Neuronal stem cell (in vitro differentiated cells): Measurements from ENCODE around the gene PCDH8.
A peak's percentile ranks its signal among the peaks of the same experiment; 100 is the strongest.

ENCODE experiments used
- DNase-seq: peaks from one replicate; pipeline ENCODE4 v3.0.0-alpha.2; 2013; ENCODE audit warnings: low spot score
- H2AFZ ChIP-seq: one replicate; pipeline ENCODE4 v1.6.1; 2013; ENCODE audit warnings: mild to moderate bottlenecking, low read length, inconsistent platforms
- H2AK5ac ChIP-seq: 2 replicates; pipeline ENCODE4 v1.6.1; 2013; ENCODE audit warnings: low read depth, mild to moderate bottlenecking, inconsistent platforms, low read length, moderate library complexity, mixed read lengths
- H2BK120ac ChIP-seq: 2 replicates; pipeline ENCODE4 v1.6.1; 2013; ENCODE audit warnings: low read depth, mild to moderate bottlenecking, inconsistent platforms, low read length, moderate library complexity, mixed read lengths
- H2BK12ac ChIP-seq: one replicate; pipeline ENCODE4 v1.6.1; 2013; ENCODE audit warnings: low read length, inconsistent platforms
- H2BK15ac ChIP-seq: 2 replicates; pipeline ENCODE4 v1.6.1; 2013; ENCODE audit warnings: mild to moderate bottlenecking, low read length, inconsistent platforms, mixed read lengths
- H2BK5ac ChIP-seq: one replicate; pipeline ENCODE4 v1.6.1; 2013; ENCODE audit warnings: inconsistent platforms, mild to moderate bottlenecking, low read length, moderate library complexity
- H3K14ac ChIP-seq: one replicate; pipeline ENCODE4 v1.6.1; 2013; ENCODE audit warnings: low read length, inconsistent platforms
- H3K18ac ChIP-seq: 2 replicates; pipeline ENCODE4 v1.6.1; 2013; ENCODE audit warnings: low read length, inconsistent platforms
- H3K23ac ChIP-seq: 2 replicates; pipeline ENCODE4 v1.6.1; 2013; ENCODE audit warnings: low read depth, mild to moderate bottlenecking, mixed read lengths, low read length, inconsistent platforms; ENCODE audit not compliant: poor library complexity
- H3K27ac ChIP-seq: replicated peaks from 3 replicates; pipeline ENCODE4 v1.5.1; 2013; ENCODE audit warnings: low read length, inconsistent platforms
- H3K27me3 ChIP-seq, 3 experiments: 2 replicates each; pipeline ENCODE4 v1.6.1; 2013; ENCODE audit warnings: low read length in 3 of 3, mild to moderate bottlenecking in 2 of 3, inconsistent platforms in 1 of 3, low read depth in 1 of 3, mixed read lengths in 1 of 3, moderate library complexity in 1 of 3; ENCODE audit not compliant: control insufficient read depth in 3 of 3, insufficient read depth in 3 of 3
- H3K36me3 ChIP-seq, 2 donors: replicated peaks in 1 of 2; 2 replicates each; pipeline ENCODE4 v1.6.1; 2013; ENCODE audit warnings: low read length in 2 of 2; ENCODE audit not compliant: control insufficient read depth in 2 of 2, insufficient read depth in 2 of 2
- H3K4ac ChIP-seq: 2 replicates; pipeline ENCODE4 v1.6.1; 2013; ENCODE audit warnings: inconsistent platforms, mild to moderate bottlenecking, low read length, moderate library complexity
- H3K4me1 ChIP-seq, 2 donors: 1 replicate in 1 of 2; 2 replicates in 1 of 2; pipeline ENCODE4 v1.6.1; 2013; ENCODE audit warnings: low read length in 2 of 2, low read depth in 1 of 2; ENCODE audit not compliant: control insufficient read depth in 2 of 2, insufficient read depth in 1 of 2
- H3K4me2 ChIP-seq: one replicate; pipeline ENCODE4 v1.6.1; 2013; ENCODE audit warnings: mild to moderate bottlenecking, low read length, inconsistent platforms; ENCODE audit not compliant: insufficient read depth, poor library complexity, severe bottlenecking
- H3K4me3 ChIP-seq, 2 donors: 2 replicates each; pipeline ENCODE4 v1.5.1; 2013; ENCODE audit warnings: low read length in 2 of 2, mild to moderate bottlenecking in 2 of 2, inconsistent platforms in 1 of 2, moderate library complexity in 1 of 2
- H3K79me1 ChIP-seq: one replicate; pipeline ENCODE4 v1.6.1; 2013; ENCODE audit warnings: low read depth, mild to moderate bottlenecking, inconsistent platforms, low read length, moderate library complexity
- H3K9ac ChIP-seq: one replicate; pipeline ENCODE4 v1.6.1; 2013; ENCODE audit warnings: mild to moderate bottlenecking, low read depth, low read length, inconsistent platforms; ENCODE audit not compliant: poor library complexity
- H3K9me3 ChIP-seq, 2 donors: replicated peaks in 1 of 2; 2 replicates each; pipeline versions ENCODE3 to v1.6.1; 2013; ENCODE audit warnings: low read length in 2 of 2, mild to moderate bottlenecking in 2 of 2, inconsistent platforms in 1 of 2, low read depth in 1 of 2, mixed read lengths in 1 of 2, moderate library complexity in 1 of 2; ENCODE audit not compliant: control insufficient read depth in 2 of 2, insufficient read depth in 1 of 2
- H4K8ac ChIP-seq: one replicate; pipeline ENCODE4 v1.6.1; 2013; ENCODE audit warnings: low read depth, mild to moderate bottlenecking, inconsistent platforms, low read length, moderate library complexity
- H4K91ac ChIP-seq: one replicate; pipeline ENCODE4 v1.6.1; 2013; ENCODE audit warnings: low read length, low read depth, mild to moderate bottlenecking, inconsistent platforms; ENCODE audit not compliant: poor library complexity
- WGBS, 2 donors: extraction: QIAGEN DNeasy Blood & Tissue Kit; methylation state at CpG; one replicate each; pipeline ENCODE4 v1.1.7; 2013; ENCODE audit warnings: missing lambda C conversion rate in 2 of 2, mixed read lengths in 1 of 2; ENCODE audit not compliant: insufficient read length in 2 of 2, insufficient replicate concordance in 1 of 2; ENCODE audit errors: extremely low coverage in 2 of 2; 5-methylcytosine and 5-hydroxymethylcytosine counted together

PCDH8 gene

GRCh38 chr13:52882785-52883184 is 34.3 kb upstream of the PCDH8 start:
- Histone ChIP-seq H3K36me3 (no peaks in the 10 kb centered on the region), H3K4ac (no peak overlapping the region), H4K91ac (no peak overlapping the region), H2BK12ac (no peak overlapping the region), H3K4me1 (peaks cover 2 to 14% of the 10 kb centered on the region in 2 donors), H3K4me3 (no peak overlapping the region), H3K9me3 (peaks cover 2 to 7% of the 10 kb centered on the region in 2 donors), H3K18ac (no peak overlapping the region), H2AK5ac (no peak overlapping the region), H3K27ac (no peak overlapping the region), H3K23ac (no peak overlapping the region), H2AFZ (no peak overlapping the region), H2BK5ac (no peak overlapping the region), H4K8ac (no peak overlapping the region), H3K14ac (no peak overlapping the region), H3K27me3 (no peaks in the 10 kb centered on the region), H2BK15ac (no peak overlapping the region), H3K4me2 (no peak overlapping the region), H3K9ac (no peak overlapping the region), H3K79me1 (no peaks in the 10 kb centered on the region), H2BK120ac (no peak overlapping the region)
- no CpG with 5 or more reads among the region's 2 CpGs for WGBS, 2 donors
- no peak for DNase-seq

- Histone ChIP-seq H2BK5ac (no peak overlapping the region), H3K36me3 (no peaks in the 10 kb centered on the region), H2AK5ac (no peak overlapping the region), H3K4ac (no peak overlapping the region), H3K27me3 (no peaks in the 10 kb centered on the region), H2AFZ (peak overlapping the region; percentile 57), H3K27ac (no peak overlapping the region), H3K4me1 (peaks cover 2 to 12% of the 10 kb centered on the region in 2 donors), H3K79me1 (no peaks in the 10 kb centered on the region), H3K9me3 (peaks cover 2 to 16% of the 10 kb centered on the region in 2 donors), H2BK120ac (no peak overlapping the region), H3K4me3 (no peak overlapping the region), H3K4me2 (no peak overlapping the region), H4K91ac (no peak overlapping the region), H2BK12ac (no peak overlapping the region), H4K8ac (no peak overlapping the region), H3K9ac (no peak overlapping the region), H3K23ac (no peak overlapping the region), H3K14ac (no peak overlapping the region), H2BK15ac (no peak overlapping the region), H3K18ac (no peak overlapping the region)
- no CpG with 5 or more reads among the region's 6 CpGs for WGBS, 2 donors
- DNase-seq = no peak
Measured at GRCh38 chr13:52879950-52880741, 31.7 kb upstream of the PCDH8 start.

DNA sequence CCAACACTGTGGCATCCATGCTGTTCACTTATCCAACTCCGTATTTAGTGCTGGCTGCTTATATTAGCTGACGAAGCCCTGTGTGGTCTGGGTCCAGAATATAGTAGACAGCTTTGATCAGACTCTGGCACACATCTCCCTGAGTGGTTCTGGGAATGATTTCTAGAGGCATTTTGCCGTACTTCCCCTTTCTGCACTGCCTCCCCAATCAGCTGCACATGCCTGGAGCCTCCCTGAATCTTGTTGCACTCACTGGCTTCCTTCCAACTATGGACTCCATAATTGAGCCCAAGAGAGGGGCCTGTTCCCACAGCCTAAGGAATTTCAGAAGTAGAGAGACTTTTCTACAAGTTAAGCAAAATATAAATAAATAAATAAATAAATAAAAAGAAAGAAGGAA is 30.4 kb upstream of the PCDH8 start:
- H4K8ac ChIP-seq = no peak overlapping the region
- no peak overlapping the region for H3K4me3 ChIP-seq
- no peak overlapping the region for H2AFZ ChIP-seq
- no peak overlapping the region for H3K4me2 ChIP-seq
- H3K18ac ChIP-seq = no peak overlapping the region
- H3K9me3 ChIP-seq = peaks cover 3 to 23% of the 10 kb centered on the region in 2 donors
- no peak overlapping the region for H3K14ac ChIP-seq
- H3K27me3 ChIP-seq = no peaks in the 10 kb centered on the region
- H4K91ac ChIP-seq = no peak overlapping the region
- no peak overlapping the region for H2BK5ac ChIP-seq
- H2BK12ac ChIP-seq = no peak overlapping the region
- no peaks in the 10 kb centered on the region for H3K36me3 ChIP-seq
- no peak overlapping the region for H2AK5ac ChIP-seq
- no peak overlapping the region for H2BK120ac ChIP-seq
- H3K4ac ChIP-seq = no peak overlapping the region
- H3K27ac ChIP-seq = no peak overlapping the region
- DNase-seq = no peak
- H3K4me1 ChIP-seq = peaks cover 2 to 12% of the 10 kb centered on the region in 2 donors
- no CpG with 5 or more reads among the region's 3 CpGs for WGBS, 2 donors
- H3K79me1 ChIP-seq = no peaks in the 10 kb centered on the region
- no peak overlapping the region for H3K23ac ChIP-seq
- no peak overlapping the region for H3K9ac ChIP-seq
- H2BK15ac ChIP-seq = no peak overlapping the region

DNA sequence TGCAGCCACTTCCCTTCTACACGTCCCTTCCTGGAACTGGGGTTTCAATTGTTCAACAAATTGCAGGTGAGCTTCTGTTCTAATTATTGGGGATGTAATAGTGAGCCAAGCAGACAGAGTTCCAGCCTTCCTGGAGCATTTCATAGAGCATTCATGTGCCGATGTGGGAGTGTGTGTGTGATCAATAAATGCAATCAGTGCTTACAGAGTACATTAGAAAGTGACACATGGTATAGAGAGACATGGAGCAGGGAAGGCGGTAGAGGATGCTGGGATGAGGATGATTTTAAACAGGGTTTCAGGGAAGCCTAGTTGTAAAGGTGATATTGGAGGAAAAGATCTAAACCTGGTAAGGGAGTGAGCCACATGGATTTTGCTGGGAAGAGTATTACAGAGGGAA is 21.7 kb upstream of the PCDH8 start:
- Histone ChIP-seq H2BK120ac (no peak overlapping the region), H3K27ac (no peak overlapping the region), H3K4me1 (peaks cover 8 to 28% of the 10 kb centered on the region in 2 donors), H2AK5ac (no peak overlapping the region), H3K4me2 (no peak overlapping the region), H3K9ac (no peak overlapping the region), H4K91ac (no peak overlapping the region), H3K4me3 (no peak overlapping the region), H3K18ac (no peak overlapping the region), H3K36me3 (no peaks in the 10 kb centered on the region), H3K27me3 (no peaks in the 10 kb centered on the region), H2BK12ac (no peak overlapping the region), H2AFZ (no peak overlapping the region), H3K23ac (no peak overlapping the region), H3K79me1 (no peaks in the 10 kb centered on the region), H2BK15ac (no peak overlapping the region), H3K4ac (no peak overlapping the region), H4K8ac (no peak overlapping the region), H2BK5ac (no peak overlapping the region), H3K9me3 (peaks cover 1 to 11% of the 10 kb centered on the region in 2 donors), H3K14ac (no peak overlapping the region)
- DNase-seq = no peak
- no CpG with 5 or more reads among the region's 3 CpGs for WGBS, 2 donors
